GM12892 (cell line): ENCODE results near the gene TCP11.

Experiments
- POLR2A ChIP-seq: IDR thresholded peaks from 2 replicates; pipeline ENCODE4 v1.6.1; 2011; ENCODE audit warnings: low read depth, low read length, control low read depth
- TAF1 ChIP-seq: IDR thresholded peaks from 2 replicates; pipeline ENCODE4 v1.6.1; 2011; ENCODE audit warnings: low read depth, mild to moderate bottlenecking, control low read depth, low read length, borderline replicate concordance

GRCh38 chr6:35161776-35162607, 20.9 kb upstream of the TCP11 start:
- TF ChIP-seq POLR2A (no peak), TAF1 (no peak)
